Measurements from ENCODE around the gene LRRC47.

The LRRC47 gene

DNA sequence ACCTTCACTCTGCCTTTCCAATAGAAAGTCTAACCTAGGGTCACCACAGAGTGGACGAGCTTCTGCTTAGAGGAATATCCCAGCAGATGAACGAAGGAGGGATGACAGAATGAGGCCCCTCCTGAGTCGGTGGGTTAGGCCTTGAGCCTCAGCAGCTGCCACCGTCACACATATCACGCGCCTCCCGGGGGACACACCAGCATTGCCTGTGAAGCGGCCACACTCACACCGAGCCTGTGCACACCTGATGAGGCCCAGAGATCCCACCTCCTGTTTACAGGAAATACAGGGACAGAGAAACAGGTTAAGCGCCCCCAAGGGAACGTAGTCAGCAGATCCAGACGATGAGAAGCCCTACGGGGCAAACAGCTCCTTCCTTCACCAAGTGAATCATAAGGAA is 25.1 kb upstream of the LRRC47 start:
- no peak overlapping the region for H3K9ac ChIP-seq (ENCODE audit: low read length)
- no peaks in the 10 kb centered on the region for H3F3A ChIP-seq (ENCODE audit: insufficient read depth, low read length)
- no peaks in the 10 kb centered on the region for H3K9me2 ChIP-seq (ENCODE audit: low read depth, low read length)
- no peak overlapping the region for H3K4me3 ChIP-seq (ENCODE audit: low read depth, low read length, poor library complexity, severe bottlenecking)
- TF ChIP-seq EZH2 (IDR thresholded peaks at IDR 0.05; ENCODE audit: borderline replicate concordance, low read length) (no peak), CTCF (IDR thresholded peaks at IDR 0.05; ENCODE audit: low read length) (no peak)
- H3K4me1 ChIP-seq (ENCODE audit: insufficient read depth, low read length, severe bottlenecking) = no peaks in the 10 kb centered on the region
- H3K36me3 ChIP-seq (ENCODE audit: insufficient read depth, low read length) = peaks cover 56% of the 10 kb centered on the region
- no peak overlapping the region for H3K27ac ChIP-seq (ENCODE audit: low read depth, low read length, poor library complexity, severe bottlenecking)
- H3K27me3 ChIP-seq (ENCODE audit: insufficient read depth, low read length) = no peaks in the 10 kb centered on the region
- H2AFZ ChIP-seq (ENCODE audit: low read length) = no peak overlapping the region
- no peak overlapping the region for H3K4me2 ChIP-seq (ENCODE audit: low read length)
- H3K9me3 ChIP-seq (ENCODE audit: low read length) = no peaks in the 10 kb centered on the region
- H4K20me1 ChIP-seq (ENCODE audit: insufficient read depth, low read length) = no peaks in the 10 kb centered on the region
- H3K79me2 ChIP-seq (ENCODE audit: insufficient read depth, low read length) = no peaks in the 10 kb centered on the region

DNA sequence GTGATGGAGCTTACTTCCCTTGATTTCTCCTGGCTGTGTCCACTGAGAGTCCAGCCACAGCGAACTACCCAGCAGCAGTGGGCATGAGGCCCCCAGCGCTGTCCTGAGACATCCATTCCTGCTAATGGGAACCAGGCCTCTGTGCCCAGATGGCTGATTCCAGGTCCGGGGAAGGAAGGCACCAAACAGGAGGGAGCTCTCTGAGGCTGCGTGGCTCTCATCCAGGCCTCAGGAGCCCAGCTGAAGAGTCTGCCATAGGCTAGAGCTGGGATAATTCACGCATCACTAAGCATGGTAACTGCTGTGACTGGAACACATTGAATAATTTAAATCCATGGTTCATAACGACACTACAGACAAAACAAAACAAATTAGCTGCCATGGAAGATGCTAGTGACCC is 24.7 kb upstream of the LRRC47 start:
- Histone ChIP-seq H4K20me1 (ENCODE audit: insufficient read depth, low read length) (no peaks in the 10 kb centered on the region), H3K4me3 (ENCODE audit: low read depth, low read length, poor library complexity, severe bottlenecking) (no peak overlapping the region), H3F3A (ENCODE audit: insufficient read depth, low read length) (no peaks in the 10 kb centered on the region), H3K9me3 (ENCODE audit: low read length) (no peaks in the 10 kb centered on the region), H3K9ac (ENCODE audit: low read length) (no peak overlapping the region), H3K27me3 (ENCODE audit: insufficient read depth, low read length) (no peaks in the 10 kb centered on the region), H3K4me2 (ENCODE audit: low read length) (no peak overlapping the region), H3K27ac (ENCODE audit: low read depth, low read length, poor library complexity, severe bottlenecking) (no peak overlapping the region), H3K9me2 (ENCODE audit: low read depth, low read length) (no peaks in the 10 kb centered on the region), H2AFZ (ENCODE audit: low read length) (no peak overlapping the region), H3K36me3 (ENCODE audit: insufficient read depth, low read length) (peaks cover 53% of the 10 kb centered on the region), H3K4me1 (ENCODE audit: insufficient read depth, low read length, severe bottlenecking) (no peaks in the 10 kb centered on the region), H3K79me2 (ENCODE audit: insufficient read depth, low read length) (no peaks in the 10 kb centered on the region)
- TF ChIP-seq CTCF (IDR thresholded peaks at IDR 0.05; ENCODE audit: low read length) (no peak), EZH2 (IDR thresholded peaks at IDR 0.05; ENCODE audit: borderline replicate concordance, low read length) (no peak)

DNA sequence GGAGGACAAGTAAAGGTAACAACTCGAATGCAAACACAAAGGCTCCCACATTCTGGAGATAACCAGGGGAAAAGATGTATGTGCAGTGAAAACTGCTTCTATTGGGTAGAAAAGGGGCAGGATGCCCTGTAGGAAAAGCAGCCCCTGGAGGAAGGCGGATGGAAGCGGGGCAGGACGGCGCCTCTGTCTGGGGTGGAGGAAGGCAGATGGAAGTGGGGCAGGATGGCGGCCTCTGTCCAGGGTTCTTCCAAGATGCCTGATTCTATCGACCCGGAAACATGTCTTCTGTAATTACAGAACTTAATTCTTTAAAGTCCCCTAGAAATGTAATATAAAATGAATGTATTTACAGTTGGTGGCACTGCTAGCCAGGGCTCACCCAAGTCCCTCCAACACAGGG is 24.0 kb upstream of the LRRC47 start:
- Histone ChIP-seq H3K27ac (ENCODE audit: low read depth, low read length, poor library complexity, severe bottlenecking) (no peak overlapping the region), H2AFZ (ENCODE audit: low read length) (no peak overlapping the region), H3K4me3 (ENCODE audit: low read depth, low read length, poor library complexity, severe bottlenecking) (no peak overlapping the region), H3K9ac (ENCODE audit: low read length) (no peak overlapping the region), H3K36me3 (ENCODE audit: insufficient read depth, low read length) (peaks cover 48% of the 10 kb centered on the region), H3K79me2 (ENCODE audit: insufficient read depth, low read length) (no peaks in the 10 kb centered on the region), H3K9me3 (ENCODE audit: low read length) (no peaks in the 10 kb centered on the region), H3K4me1 (ENCODE audit: insufficient read depth, low read length, severe bottlenecking) (no peaks in the 10 kb centered on the region), H4K20me1 (ENCODE audit: insufficient read depth, low read length) (no peaks in the 10 kb centered on the region), H3K9me2 (ENCODE audit: low read depth, low read length) (no peaks in the 10 kb centered on the region), H3K4me2 (ENCODE audit: low read length) (no peak overlapping the region), H3F3A (ENCODE audit: insufficient read depth, low read length) (no peaks in the 10 kb centered on the region), H3K27me3 (ENCODE audit: insufficient read depth, low read length) (no peaks in the 10 kb centered on the region)
- TF ChIP-seq CTCF (IDR thresholded peaks at IDR 0.05; ENCODE audit: low read length) (no peak), EZH2 (IDR thresholded peaks at IDR 0.05; ENCODE audit: borderline replicate concordance, low read length) (no peak)

Measured in OCI-LY1 (cell line).